Naive thymus-derived CD4-positive, alpha-beta T cell (primary cell): ENCODE data around the gene OR2A7. TPM values are rescaled to one million over a fixed set of nuclear protein-coding genes. Genes with fewer than 3 reads are reported as not detected.
"Not testable (repeated sequence)": the region's sequence is repeated elsewhere in the genome, so short reads cannot be mapped to it uniquely, and the experiment has no call there.

ENCODE experiments used
- ATAC-seq: fragments of 150-1000 bp; cut with Tn5 transposase; 2 replicates; pipeline ENCODE4 v1.10.0; 2021; ENCODE audit warnings: mild to moderate bottlenecking, moderate library complexity
- CTCF ChIA-PET: fragments of 350-600 bp; sonication (Branson Sonifier 250); formaldehyde crosslinking; loops from one replicate; lab custom pipeline; 2021; ENCODE audit warnings: antibody characterized with exemption; lab: Charles Lee
- POLR2A ChIA-PET: fragments of 350-600 bp; sonication (Branson Sonifier 250); formaldehyde crosslinking; loops from one replicate; lab custom pipeline; 2021; ENCODE audit warnings: antibody characterized with exemption, inconsistent platforms; lab: Charles Lee
- DNase-seq, 9 donors: peaks; one replicate each; pipeline versions ENCODE4 v3.0.0 to v3.0.0-alpha.2; 2020 to 2022; ENCODE audit warnings: mixed read lengths in 1 of 9
- H3K27ac ChIP-seq: one replicate; pipeline ENCODE4 v1.7.0; 2013; ENCODE audit warnings: mild to moderate bottlenecking, low read depth, low read length, moderate library complexity
- H3K27me3 ChIP-seq, 2 donors: one replicate each; pipeline ENCODE4 v1.7.0; 2013; ENCODE audit warnings: low read length in 2 of 2, mild to moderate bottlenecking in 2 of 2, moderate library complexity in 2 of 2; ENCODE audit not compliant: control insufficient read depth in 2 of 2, insufficient read depth in 2 of 2
- H3K36me3 ChIP-seq, 3 experiments: 1 replicate in 2 of 3; 2 replicates in 1 of 3; pipeline ENCODE4 v1.7.0; 2013; ENCODE audit warnings: low read length in 3 of 3, mild to moderate bottlenecking in 3 of 3, moderate library complexity in 1 of 3; ENCODE audit not compliant: insufficient read depth in 3 of 3, control insufficient read depth in 2 of 3
- H3K4me1 ChIP-seq, 2 donors: one replicate each; pipeline ENCODE4 v1.7.0; 2013; ENCODE audit warnings: low read length in 2 of 2, mild to moderate bottlenecking in 2 of 2, moderate library complexity in 1 of 2; ENCODE audit not compliant: control insufficient read depth in 2 of 2, insufficient read depth in 2 of 2
- H3K4me3 ChIP-seq: 2 replicates; pipeline ENCODE4 v1.7.0; 2013; ENCODE audit warnings: mild to moderate bottlenecking, low read length
- H3K9me3 ChIP-seq, 3 experiments: 1 replicate in 2 of 3; 2 replicates in 1 of 3; pipeline ENCODE4 v1.7.0; 2013; ENCODE audit warnings: low read length in 3 of 3; ENCODE audit not compliant: control insufficient read depth in 2 of 3
- H3K27ac Mint-ChIP-seq, 9 donors: one replicate each; pipeline ENCODE4 v1.8.0; 2020 to 2022; ENCODE audit warnings: mixed read lengths in 9 of 9, mild to moderate bottlenecking in 8 of 9, moderate library complexity in 5 of 9, inconsistent platforms in 2 of 9
- H3K27me3 Mint-ChIP-seq, 5 donors: one replicate each; pipeline ENCODE4 v1.8.0; 2021 to 2022; ENCODE audit warnings: mixed read lengths in 5 of 5, mild to moderate bottlenecking in 1 of 5
- H3K36me3 Mint-ChIP-seq, 5 donors: one replicate each; pipeline ENCODE4 v1.8.0; 2020 to 2022; ENCODE audit warnings: mixed read lengths in 5 of 5, mild to moderate bottlenecking in 3 of 5, inconsistent platforms in 1 of 5
- H3K4me1 Mint-ChIP-seq, 7 donors: one replicate each; pipeline ENCODE4 v1.8.0; 2020 to 2022; ENCODE audit warnings: mixed read lengths in 7 of 7, mild to moderate bottlenecking in 3 of 7, inconsistent platforms in 1 of 7
- H3K4me3 Mint-ChIP-seq, 10 donors: one replicate each; pipeline ENCODE4 v1.8.0; 2020 to 2022; ENCODE audit warnings: mild to moderate bottlenecking in 10 of 10, mixed read lengths in 10 of 10, moderate library complexity in 6 of 10, inconsistent platforms in 2 of 10
- H3K9me3 Mint-ChIP-seq, 11 donors: one replicate each; pipeline ENCODE4 v1.8.0; 2020 to 2022; ENCODE audit warnings: mixed read lengths in 11 of 11, mild to moderate bottlenecking in 4 of 11, inconsistent platforms in 1 of 11, moderate library complexity in 1 of 11
- intact Hi-C, 2 donors: fragments of 100-400 bp; cut with micrococcal nuclease; formaldehyde crosslinking; loops; one replicate each; pipeline ENCODE4 v1.15.1; 2023
- polyA plus RNA-seq, 2 donors: library from polyadenylated mRNA; unstranded; fragments of 300-500 nt; fragmentation: Illumina TruSeq; gene quantifications; one replicate each; pipeline ENCODE4 v1.2.3, GENCODE V29; 2021
- total RNA-seq, 6 experiments: library from RNA in 5 of 6; stranded (reverse) in 5 of 6; gene quantifications; 1 replicate in 5 of 6; 2 replicates in 1 of 6; pipeline ENCODE4 v1.2.3 and lab custom pipeline; 2021 to 2026

Gene OR2A7
- total and polyA plus RNA-seq, 7 experiments from 2014 or later = 0.31 to 7.5 (median 3.7) TPM

DNA sequence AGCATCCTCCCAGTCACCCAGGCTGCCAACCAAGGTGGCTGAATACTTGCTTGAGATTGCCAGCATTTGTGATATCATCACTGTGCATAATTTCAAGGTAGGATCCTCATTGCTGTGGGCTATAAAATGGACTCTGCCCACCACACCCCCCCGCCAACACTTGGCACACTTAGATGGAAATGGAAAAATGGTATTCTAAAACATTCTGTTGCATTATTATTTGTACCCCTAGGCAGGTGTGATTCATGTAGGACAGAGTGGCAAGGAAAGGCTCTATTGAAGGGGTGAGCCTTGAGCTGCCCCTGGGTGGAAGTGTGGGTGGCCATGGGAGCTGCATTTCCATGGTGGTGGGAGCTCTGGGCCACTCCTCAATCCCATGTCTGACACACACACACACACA, 46.0 kb downstream of the OR2A7 start:
- H3K27ac Mint-ChIP-seq, H3K4me1 Mint-ChIP-seq, H3K27ac ChIP-seq, H3K36me3 Mint-ChIP-seq, H3K9me3 ChIP-seq, H3K9me3 Mint-ChIP-seq, H3K4me3 Mint-ChIP-seq, DNase-seq, H3K36me3 ChIP-seq, ATAC-seq, H3K27me3 Mint-ChIP-seq, POLR2A ChIA-PET, H3K27me3 ChIP-seq, H3K4me1 ChIP-seq, intact Hi-C loops, CTCF ChIA-PET, H3K4me3 ChIP-seq: not testable (repeated sequence)

DNA sequence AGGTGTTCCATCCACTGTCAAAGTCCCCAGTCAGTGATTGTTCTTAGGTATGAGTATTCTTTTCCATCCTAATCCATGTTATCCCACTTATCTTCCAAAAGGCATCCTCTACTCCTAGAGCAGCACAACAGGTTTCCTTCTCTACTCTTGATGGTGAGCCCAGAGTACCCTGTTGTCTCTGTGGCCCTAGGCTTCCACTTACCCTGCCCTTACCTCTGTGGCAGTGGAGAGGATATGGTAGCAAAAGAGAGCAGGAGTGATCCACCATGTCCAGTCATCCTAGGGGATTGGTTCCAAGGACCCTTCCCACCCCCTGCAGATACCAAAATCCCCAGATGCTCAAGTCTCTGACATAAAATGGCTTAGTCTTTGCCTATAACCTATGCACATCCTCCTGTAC, 47.4 kb downstream of the OR2A7 start:
- H3K36me3 Mint-ChIP-seq, H3K4me3 Mint-ChIP-seq, H3K36me3 ChIP-seq, H3K9me3 ChIP-seq, intact Hi-C loops, POLR2A ChIA-PET, H3K4me1 Mint-ChIP-seq, H3K27me3 Mint-ChIP-seq, H3K4me3 ChIP-seq, H3K4me1 ChIP-seq, H3K27ac ChIP-seq, H3K27me3 ChIP-seq, DNase-seq, CTCF ChIA-PET, ATAC-seq, H3K9me3 Mint-ChIP-seq: not testable (repeated sequence)
- peak overlapping the region in 1 of 9 donors; percentile 52 for H3K27ac Mint-ChIP-seq

Other genes with a start within 250 kb of the OR2A7 start
- not detected for gene OR2A5, start 215.8 kb downstream of the OR2A7 start, total RNA-seq
- not detected for gene OR2A5, start 215.8 kb downstream of the OR2A7 start, polyA plus RNA-seq
- not detected for gene OR2A25, start 195.0 kb downstream of the OR2A7 start, total RNA-seq
- gene OR2A25, start 195.0 kb downstream of the OR2A7 start, polyA plus RNA-seq = not detected
- not detected for gene OR2A12, start 178.5 kb downstream of the OR2A7 start, total RNA-seq
- gene OR2A12, start 178.5 kb downstream of the OR2A7 start, polyA plus RNA-seq = not detected
- not detected for gene OR2A2, start 155.2 kb downstream of the OR2A7 start, total RNA-seq
- gene OR2A2, start 155.2 kb downstream of the OR2A7 start, polyA plus RNA-seq = not detected
- gene OR2A14, start 141.6 kb downstream of the OR2A7 start, total RNA-seq = not detected
- gene OR2A14, start 141.6 kb downstream of the OR2A7 start, polyA plus RNA-seq = not detected
- 1 to 10 TPM in 4 of 5 experiments, not detected in 1; 1.2 to 6.0 (median 3.4) TPM for gene CTAGE4, start 81.3 kb downstream of the OR2A7 start, total RNA-seq
- under 1 TPM in 1 of 2 donors, not detected in 1; 0.29 TPM for gene CTAGE4, start 81.3 kb downstream of the OR2A7 start, polyA plus RNA-seq
- gene ARHGEF35, start 69.0 kb downstream of the OR2A7 start, total RNA-seq = 1 to 10 TPM in 4 of 5 experiments, under 1 TPM in 1; 0.34 to 4.4 (median 2.5) TPM
- gene ARHGEF35, start 69.0 kb downstream of the OR2A7 start, polyA plus RNA-seq = 1 to 10 TPM; 1.7 to 2.1 TPM
- gene OR2A42, start 25.2 kb downstream of the OR2A7 start, total RNA-seq = under 1 TPM in 3 of 5 experiments, not detected in 2; 0.07 to 0.22 (median 0.13) TPM
- not detected for gene OR2A42, start 25.2 kb downstream of the OR2A7 start, polyA plus RNA-seq
- under 1 TPM in 4 of 5 experiments, not detected in 1; 0.51 to 0.75 (median 0.55) TPM for gene CTAGE8, start 4.5 kb upstream of the OR2A7 start, total RNA-seq
- under 1 TPM in 1 of 2 donors, not detected in 1; 0.52 TPM for gene CTAGE8, start 4.5 kb upstream of the OR2A7 start, polyA plus RNA-seq
- under 1 TPM in 3 of 5 experiments, not detected in 2; 0.05 to 0.19 (median 0.12) TPM for gene OR2A1, start 47.6 kb upstream of the OR2A7 start, total RNA-seq
- 1 to 10 TPM in 1 of 2 donors, under 1 TPM in 1; 0.11 to 1.0 TPM for gene OR2A1, start 47.6 kb upstream of the OR2A7 start, polyA plus RNA-seq
- 10 to 100 TPM in 1 of 5 experiments, 1 to 10 TPM in 4; 5.1 to 11.4 (median 7.3) TPM for gene ARHGEF5, start 90.6 kb upstream of the OR2A7 start, total RNA-seq
- gene ARHGEF5, start 90.6 kb upstream of the OR2A7 start, polyA plus RNA-seq = 1 to 10 TPM; 2.0 to 5.0 TPM
- not detected for gene NOBOX, start 138.9 kb upstream of the OR2A7 start, total RNA-seq
- not detected for gene NOBOX, start 138.9 kb upstream of the OR2A7 start, polyA plus RNA-seq